Sigmoid colon (tissue), 3 donors: ENCODE measurements around the gene BORCS6.

Experiments used
- POLR2A ChIP-seq, 2 donors: fragments of 450-650 bp; IDR thresholded peaks; one replicate each; pipeline ENCODE4 v1.6.1; 2016; ENCODE audit warnings: antibody characterized with exemption in 2 of 2, mild to moderate bottlenecking in 2 of 2, moderate library complexity in 2 of 2
- TF ChIP-seq, protein P1 (sequence below), 4 experiments: fragments of 450-650 bp in 3 of 4; fragments of 200-600 bp in 1 of 4; IDR thresholded peaks; one replicate each; pipeline ENCODE4 v1.5.1; 2016 to 2019; ENCODE audit warnings: antibody characterized with exemption in 4 of 4, mild to moderate bottlenecking in 3 of 4, moderate library complexity in 2 of 4

DNA sequence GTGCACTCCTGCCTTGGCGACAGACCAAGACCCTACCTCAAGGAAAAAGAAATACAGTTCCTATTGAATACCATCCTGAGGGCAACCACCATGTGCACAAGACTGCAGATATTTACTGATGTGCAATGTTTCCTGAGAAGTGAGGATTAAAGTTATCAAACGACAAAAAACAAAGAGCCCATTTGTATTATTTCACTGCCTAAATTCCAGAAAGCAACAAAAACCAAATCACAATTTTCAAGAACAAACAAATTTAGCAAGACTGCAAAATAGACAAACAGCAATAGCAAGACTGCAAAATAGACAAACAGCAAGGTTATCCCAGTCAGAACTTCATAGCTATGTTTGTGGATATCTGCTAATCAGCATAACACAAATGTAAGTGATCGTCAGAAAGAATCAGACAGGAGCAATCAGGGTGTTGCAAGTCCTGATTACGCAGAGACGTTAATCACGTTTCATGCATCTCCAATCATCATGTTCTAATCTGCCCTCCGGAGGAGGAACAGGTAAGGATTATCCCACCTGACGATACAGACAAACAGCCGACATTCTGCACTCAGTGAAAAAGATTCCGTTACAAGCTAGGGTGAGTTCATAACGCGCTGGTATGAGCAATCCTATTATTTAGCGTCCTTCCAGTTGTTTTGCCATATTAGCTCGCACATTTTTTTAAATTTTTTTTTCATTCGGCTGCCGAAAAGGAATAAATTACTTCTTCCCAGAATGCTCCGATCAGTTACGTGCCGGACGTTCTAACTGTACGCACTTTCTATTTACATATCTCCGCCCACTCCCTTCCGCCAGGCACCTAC, 16.7 kb downstream of the BORCS6 start:
- TF ChIP-seq, protein P1, sequence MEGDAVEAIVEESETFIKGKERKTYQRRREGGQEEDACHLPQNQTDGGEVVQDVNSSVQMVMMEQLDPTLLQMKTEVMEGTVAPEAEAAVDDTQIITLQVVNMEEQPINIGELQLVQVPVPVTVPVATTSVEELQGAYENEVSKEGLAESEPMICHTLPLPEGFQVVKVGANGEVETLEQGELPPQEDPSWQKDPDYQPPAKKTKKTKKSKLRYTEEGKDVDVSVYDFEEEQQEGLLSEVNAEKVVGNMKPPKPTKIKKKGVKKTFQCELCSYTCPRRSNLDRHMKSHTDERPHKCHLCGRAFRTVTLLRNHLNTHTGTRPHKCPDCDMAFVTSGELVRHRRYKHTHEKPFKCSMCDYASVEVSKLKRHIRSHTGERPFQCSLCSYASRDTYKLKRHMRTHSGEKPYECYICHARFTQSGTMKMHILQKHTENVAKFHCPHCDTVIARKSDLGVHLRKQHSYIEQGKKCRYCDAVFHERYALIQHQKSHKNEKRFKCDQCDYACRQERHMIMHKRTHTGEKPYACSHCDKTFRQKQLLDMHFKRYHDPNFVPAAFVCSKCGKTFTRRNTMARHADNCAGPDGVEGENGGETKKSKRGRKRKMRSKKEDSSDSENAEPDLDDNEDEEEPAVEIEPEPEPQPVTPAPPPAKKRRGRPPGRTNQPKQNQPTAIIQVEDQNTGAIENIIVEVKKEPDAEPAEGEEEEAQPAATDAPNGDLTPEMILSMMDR (IDR thresholded peaks at IDR 0.05): no peak
- TF ChIP-seq POLR2A (IDR thresholded peaks at IDR 0.05): peak; percentile 99 to 100
